K562 (cell line): Measurements from ENCODE around the gene NUB1. TPM values are rescaled to one million over a fixed set of nuclear protein-coding genes. Genes with fewer than 3 reads are reported as not detected.

Source experiments
- ATAC-seq: fragments of 200-7000 bp; cut with Tn5 transposase; 3 replicates; pipeline ENCODE4 v1.9.1; 2020; ENCODE audit warnings: moderate library complexity
- BruUV-seq: library from RNA; stranded (reverse); fragments of 400-500 nt; replicated peaks from 2 replicates; lab custom pipeline; 2021; lab: Mats Ljungman, UMichigan
- CTCF ChIA-PET: fragments of 300-600 bp; formaldehyde crosslinking; extraction: SDS; loops from one replicate; lab custom pipeline; 2021; ENCODE audit warnings: low intra/inter-chr PET ratio; lab: Yijun Ruan, JAX
- POLR2A ChIA-PET: fragments of 300-600, 350-650 bp; sonication (Branson Sonifier 250); formaldehyde crosslinking; extraction: SDS; loops from one replicate; lab custom pipeline; 2021; ENCODE audit warnings: antibody characterized with exemption, inconsistent platforms; lab: Yijun Ruan, JAX
- DNase-seq, 4 experiments: peaks; one replicate each; pipeline versions ENCODE4 v3.0.0 to v3.0.0-alpha.2; 2011 to 2018; ENCODE audit warnings: low spot score in 3 of 4, mixed read lengths in 3 of 4; ENCODE audit errors: extremely low read depth in 1 of 4
- FAIRE-seq: peaks from 2 replicates; lab custom pipeline; 2011; peaks lifted over from hg19 to GRCh38; lab: Jason Lieb, UNC
- H2AFZ ChIP-seq: 2 replicates; pipeline ENCODE4 v1.6.0; 2011; ENCODE audit warnings: low read depth, low read length, control low read depth, inconsistent platforms
- H3K27ac ChIP-seq: fragments of 200-600 bp; 3 replicates; pipeline ENCODE4 v1.8.0; 2011; ENCODE audit warnings: low read depth, mild to moderate bottlenecking, control low read depth, inconsistent platforms, low read length, moderate library complexity, mixed read lengths; ENCODE audit errors: extremely low read depth
- H3K27me3 ChIP-seq, 2 experiments: fragments of 300-600 bp in 1 of 2; 2 replicates in 1 of 2; 3 replicates in 1 of 2; pipeline versions ENCODE4 v1.6.0 to v1.8.0; 2011; ENCODE audit warnings: inconsistent platforms in 2 of 2, low read length in 2 of 2, mild to moderate bottlenecking in 1 of 2, mixed read lengths in 1 of 2, moderate library complexity in 1 of 2; ENCODE audit not compliant: control insufficient read depth in 2 of 2, insufficient read depth in 2 of 2
- H3K36me3 ChIP-seq: fragments of 300-600 bp; 3 replicates; pipeline ENCODE4 v1.8.0; 2011; ENCODE audit warnings: mild to moderate bottlenecking, low read length, inconsistent platforms; ENCODE audit not compliant: control insufficient read depth, insufficient read depth
- H3K4me1 ChIP-seq, 2 experiments: fragments of 200-600 bp in 1 of 2; replicated peaks in 1 of 2; 2 replicates in 1 of 2; 3 replicates in 1 of 2; pipeline versions ENCODE4 v1.5.1 to v1.8.0; 2011; ENCODE audit warnings: inconsistent platforms in 2 of 2, low read length in 2 of 2, mild to moderate bottlenecking in 1 of 2, mixed read lengths in 1 of 2, moderate library complexity in 1 of 2; ENCODE audit not compliant: control insufficient read depth in 2 of 2, insufficient read depth in 2 of 2
- H3K4me2 ChIP-seq: 2 replicates; pipeline ENCODE4 v1.6.1; 2011; ENCODE audit warnings: low read length, control low read depth, inconsistent platforms, mixed read lengths; ENCODE audit not compliant: insufficient read depth
- H3K4me3 ChIP-seq: fragments of 200-600 bp; sonication (generic), shearing (Covaris generic); 2 replicates; pipeline ENCODE4 v1.5.1; 2016; ENCODE audit warnings: control low read depth, inconsistent platforms
- H3K79me2 ChIP-seq: fragments of 200-600 bp; 3 replicates; pipeline ENCODE4 v1.8.0; 2011; ENCODE audit warnings: low read length, inconsistent platforms; ENCODE audit not compliant: control insufficient read depth, insufficient read depth
- H3K9ac ChIP-seq, 2 experiments: 2 replicates each; pipeline versions ENCODE4 v1.6.0 to v1.6.1; 2011; ENCODE audit warnings: low read depth in 2 of 2, low read length in 2 of 2, control low read depth in 1 of 2, inconsistent platforms in 1 of 2, mild to moderate bottlenecking in 1 of 2, mixed read lengths in 1 of 2; ENCODE audit not compliant: insufficient read depth in 1 of 2
- H3K9me1 ChIP-seq: one replicate; pipeline ENCODE4 v1.6.0; 2011; ENCODE audit warnings: inconsistent platforms, mild to moderate bottlenecking, low read length, moderate library complexity; ENCODE audit not compliant: control insufficient read depth, insufficient read depth
- H3K9me3 ChIP-seq: replicated peaks from 2 replicates; pipeline ENCODE4 v1.5.1; 2011; ENCODE audit warnings: low read depth, low read length, inconsistent platforms; ENCODE audit not compliant: control insufficient read depth, insufficient read depth
- H4K20me1 ChIP-seq: replicated peaks from 2 replicates; pipeline ENCODE4 v1.6.1; 2011; ENCODE audit warnings: low read length, inconsistent platforms, mixed read lengths; ENCODE audit not compliant: control insufficient read depth, insufficient read depth
- BDP1 ChIP-seq: IDR thresholded peaks from 3 replicates; pipeline ENCODE4 v1.6.1; 2011; ENCODE audit not compliant: insufficient read length, insufficient read depth
- BMI1 ChIP-seq: fragments of 150-350 bp; IDR thresholded peaks from 2 replicates; pipeline ENCODE4 v1.6.1; 2014; ENCODE audit warnings: low read length
- BRF2 ChIP-seq: IDR thresholded peaks from 3 replicates; pipeline ENCODE4 v1.6.1; 2011; ENCODE audit warnings: borderline replicate concordance, mild to moderate bottlenecking; ENCODE audit not compliant: insufficient read length, insufficient read depth
- DACH1 ChIP-seq: fragments of 450-650 bp; IDR thresholded peaks from 2 replicates; pipeline ENCODE4 v1.6.1; 2018; ENCODE audit not compliant: partially characterized antibody
- EGR1 ChIP-seq: fragments of 450-650 bp; conservative IDR thresholded peaks from 2 replicates; pipeline ENCODE4 v1.6.1; 2017; ENCODE audit warnings: mild to moderate bottlenecking
- ESRRA ChIP-seq: fragments of 450-650 bp; IDR thresholded peaks from 2 replicates; pipeline ENCODE4 v1.6.1; 2014; ENCODE audit warnings: low read depth, mild to moderate bottlenecking, moderate library complexity, borderline replicate concordance
- FOXO4 ChIP-seq: fragments of 450-650 bp; formaldehyde crosslinking; IDR thresholded peaks from 2 replicates; pipeline ENCODE4 v1.4.0; 2020; ENCODE audit warnings: mild to moderate bottlenecking, moderate library complexity
- PATZ1 ChIP-seq: fragments of 250-450 bp; sonication (Bioruptor Pico); IDR thresholded peaks from 2 replicates; pipeline ENCODE4 v1.5.0; 2020; ENCODE audit warnings: mild to moderate bottlenecking, borderline replicate concordance
- TCFL5 ChIP-seq: fragments of 250-450 bp; sonication (Bioruptor Pico); conservative IDR thresholded peaks from 2 replicates; pipeline ENCODE4 v1.6.1; 2021; ENCODE audit warnings: mild to moderate bottlenecking, moderate library complexity, matching md5 sums
- ZNF444 ChIP-seq: fragments of 250-450 bp; sonication (Bioruptor Pico); IDR thresholded peaks from 2 replicates; pipeline ENCODE4 v1.4.0; 2020; ENCODE audit warnings: mild to moderate bottlenecking, moderate library complexity
- ZNF589 ChIP-seq: fragments of 200-800 bp; sonication (Bioruptor generic); IDR thresholded peaks from 2 replicates; pipeline ENCODE4 v1.6.1; 2016; ENCODE audit warnings: low read depth, missing genetic modification characterization, missing compliant biosample characterization
- ZNF639 ChIP-seq, 2 experiments: fragments of 200-800 bp in 1 of 2; sonication (Bioruptor generic) in 1 of 2; sonication (generic) in 1 of 2; formaldehyde crosslinking in 1 of 2; IDR thresholded peaks in 1 of 2; conservative IDR thresholded peaks in 1 of 2; 2 replicates each; pipeline versions ENCODE4 v1.5.0 to v1.6.1; 2016 to 2020; ENCODE audit warnings: missing compliant biosample characterization in 1 of 2, missing genetic modification characterization in 1 of 2, missing genetic modification reagents in 1 of 2
- WGBS: fragments of 100-300 bp; shearing (Covaris generic); methylation state at CpG from one replicate; pipeline ENCODE4 v1.1.6; 2016; ENCODE audit warnings: low coverage, mixed read lengths; ENCODE audit not compliant: insufficient coverage; ENCODE audit errors: missing lambda C conversion rate; 5-methylcytosine and 5-hydroxymethylcytosine counted together
- in situ Hi-C: fragments of 300-500 bp; cut with MboI; formaldehyde crosslinking; loops from 4 replicates; pipeline ENCODE4 v1.15.0; 2018; ENCODE audit warnings: inconsistent platforms, mixed read lengths
- intact Hi-C: fragments of 100-400 bp; cut with micrococcal nuclease; formaldehyde crosslinking; loops from 2 replicates; pipeline ENCODE4 v1.14.2; 2022
- polyA plus RNA-seq, 8 experiments: library from polyadenylated mRNA; depleted of rRNA in 4 of 8; stranded (reverse) in 5 of 8; unstranded in 3 of 8; fragments of >200 nt; fragmentation: Nextera tagmentation in 2 of 8; fragmentation: Illumina TruSeq in 1 of 8; extraction: Ambion mirVana in 2 of 8; extraction: Trizol in 1 of 8; gene quantifications; 2 replicates each; pipeline versions ENCODE4 v1.2.1 to v1.2.3, GENCODE V29; 2011 to 2014; ENCODE audit warnings: inconsistent platforms in 1 of 8, missing spikeins in 1 of 8
- total RNA-seq, 7 experiments: library from RNA; depleted of rRNA in 6 of 7; stranded (reverse); fragments of >200 nt in 6 of 7; fragmentation: Illumina TruSeq in 2 of 7; extraction: Trizol in 2 of 7; gene quantifications; 2 replicates each; pipeline versions ENCODE4 v1.2.1 to v1.2.3, GENCODE V29; 2011 to 2021; ENCODE audit warnings: low replicate concordance in 1 of 7

The NUB1 gene
- total and polyA plus RNA-seq, 9 of the 15 experiments (the other 6 are each of a cell fraction or from before 2014, with no cell fraction given) = 43.2 to 159 (median 85.2) TPM

- WGBS = 38% methylated on average over 10 of the region's 10 CpGs
- Histone ChIP-seq H3K4me2 (no peak overlapping the region), H3K27me3 (peaks cover 4 to 10% of the 10 kb centered on the region in 2 experiments; a peak in 3 of 5 replicates), H3K9ac (no peak overlapping the region; a peak in 1 of 4 replicates), H3K27ac (no peak overlapping the region), H3K4me3 (no peak overlapping the region), H2AFZ (peak overlapping the region; percentile 49; the same call in 1 of the 2 replicates), H3K79me2 (no peaks in the 10 kb centered on the region), H3K4me1 (peaks cover 5 to 6% of the 10 kb centered on the region in 2 experiments), H3K9me1 (no peaks in the 10 kb centered on the region), H3K9me3 (peaks cover 8% of the 10 kb centered on the region; the same call in 1 of the 2 replicates), H3K36me3 (no peaks in the 10 kb centered on the region), H4K20me1 (no peaks in the 10 kb centered on the region)
- in situ Hi-C loops = no loop called here
- CTCF ChIA-PET = no interaction called here
- intact Hi-C loops = no loop called here
- POLR2A ChIA-PET = interaction anchor here (0.9 kb wide), 1 partner anchor 9 kb away, joined by 4 read pairs; no protein-coding TSS in a partner anchor
- BruUV-seq = no TSS peak
- ATAC-seq (no peak), FAIRE-seq (no peak), DNase-seq (no peak)
- TF ChIP-seq DACH1 (no peak), ZNF444 (CRISPR knock-in tag) (no peak), FOXO4 (CRISPR knock-in tag) (no peak), PATZ1 (no peak), EGR1 (no peak), ZNF589 (CRISPR knock-in tag) (no peak), TCFL5 (no peak), BMI1 (no peak), BDP1 (no peak), ZNF639 (CRISPR knock-in tag; conservative IDR thresholded peaks at IDR 0.05 in 1 of 2, IDR thresholded peaks at IDR 0.05 in 1 of 2) (no peak), ESRRA (no peak), BRF2 (no peak)
Measured at GRCh38 chr7:151416112-151416940, 74.7 kb downstream of the NUB1 start.
